GM20000 (cell line): ENCODE measurements around the gene IFNG.

ENCODE experiments used
- DNase-seq: peaks from one replicate; pipeline ENCODE4 v3.0.0; 2012; ENCODE audit warnings: low spot score
- CTCF ChIP-seq: IDR thresholded peaks from 2 replicates; pipeline ENCODE4 v1.5.1; 2012; ENCODE audit warnings: mild to moderate bottlenecking, control low read depth; ENCODE audit errors: extremely low read depth, missing control alignments

IFNG gene

GRCh38 chr12:68129979-68130378 is 29.6 kb downstream of the IFNG start:
- DNase-seq = no peak
- no peak for TF ChIP-seq CTCF

- no peak for DNase-seq
- TF ChIP-seq CTCF = no peak
These were observed 37.2 kb downstream of the IFNG start for GRCh38 chr12:68122236-68122920.

GRCh38 chr12:68121143-68121542 is 38.4 kb downstream of the IFNG start:
- TF ChIP-seq CTCF = no peak

GRCh38 chr12:68119724-68120211 is 39.8 kb downstream of the IFNG start:
- peak; percentile 51 for DNase-seq
- TF ChIP-seq CTCF = no peak

More at GRCh38 chr12:68121143-68121542, 38.4 kb downstream of the IFNG start:
- DNase-seq = no peak

GRCh38 chr12:68119250-68119649 is 40.3 kb downstream of the IFNG start:
- peak; percentile 33 for DNase-seq
- no peak for TF ChIP-seq CTCF

GRCh38 chr12:68118096-68118755 is 41.3 kb downstream of the IFNG start:
- no peak for TF ChIP-seq CTCF
- DNase-seq = no peak

GRCh38 chr12:68117661-68118060 is 41.9 kb downstream of the IFNG start:
- no peak for DNase-seq
- no peak for TF ChIP-seq CTCF
